RWPE2 (cell line): ENCODE results near the gene LRFN2.
A peak's percentile ranks its signal among the peaks of the same experiment; 100 is the strongest.

Source experiments
- ATAC-seq: fragments of 200-7000 bp; cut with Tn5 transposase; 3 replicates; pipeline ENCODE4 v1.9.1; 2021; ENCODE audit warnings: low read depth
- DNase-seq: peaks from one replicate; pipeline ENCODE4 v3.0.0-alpha.2; 2020; ENCODE audit warnings: low spot score
- H3K27ac ChIP-seq: fragments of 450-650 bp; 2 replicates; pipeline ENCODE4 v1.5.1; 2017; ENCODE audit warnings: mild to moderate bottlenecking; ENCODE audit not compliant: poor library complexity, severe bottlenecking
- H3K27me3 ChIP-seq: fragments of 250-450 bp; sonication (Bioruptor Pico); 2 replicates; pipeline ENCODE4 v1.5.1; 2021; ENCODE audit warnings: mild to moderate bottlenecking, moderate library complexity; ENCODE audit not compliant: insufficient read depth, poor library complexity, severe bottlenecking
- H3K36me3 ChIP-seq: fragments of 250-450 bp; sonication (Bioruptor Pico); 2 replicates; pipeline ENCODE4 v1.5.1; 2020; ENCODE audit warnings: low read depth, mild to moderate bottlenecking, moderate library complexity
- H3K4me1 ChIP-seq: fragments of 250-450 bp; sonication (Bioruptor Pico); 2 replicates; pipeline ENCODE4 v1.5.1; 2021; ENCODE audit warnings: mild to moderate bottlenecking, moderate library complexity; ENCODE audit not compliant: insufficient read depth, poor library complexity, severe bottlenecking
- H3K4me3 ChIP-seq: fragments of 250-450 bp; sonication (Bioruptor Pico); 2 replicates; pipeline ENCODE4 v1.5.1; 2021; ENCODE audit warnings: mild to moderate bottlenecking, moderate library complexity; ENCODE audit not compliant: severe bottlenecking
- H3K9me3 ChIP-seq: fragments of 250-450 bp; sonication (Bioruptor Pico); 2 replicates; pipeline ENCODE4 v1.5.1; 2021; ENCODE audit warnings: mild to moderate bottlenecking, moderate library complexity; ENCODE audit not compliant: severe bottlenecking
- TF ChIP-seq, protein P1 (sequence below): fragments of 450-650 bp; IDR thresholded peaks from one replicate; pipeline ENCODE4 v1.5.1; 2017; ENCODE audit warnings: mild to moderate bottlenecking, moderate library complexity; ENCODE audit not compliant: poor library complexity, severe bottlenecking

LRFN2 gene

DNA sequence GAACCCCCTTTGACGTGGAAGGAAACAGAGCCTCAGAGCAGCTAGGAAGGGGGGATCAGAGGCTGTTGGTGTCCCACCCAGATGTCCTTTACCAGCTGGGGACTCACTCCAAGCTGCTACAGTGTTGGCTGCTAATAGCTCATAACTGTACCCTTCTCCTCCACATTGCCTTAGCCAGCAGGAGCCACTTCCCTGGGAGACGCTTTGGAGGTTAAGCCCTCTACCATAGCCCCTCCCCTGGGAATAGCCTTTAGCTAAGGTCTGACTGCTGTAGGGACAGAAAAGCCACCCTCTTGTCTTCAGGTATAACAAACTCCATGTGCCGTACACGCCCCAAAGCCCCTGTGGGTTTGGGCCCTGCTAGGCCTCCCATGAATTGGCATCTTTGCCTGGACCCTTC, 238.6 kb downstream of the LRFN2 start:
- no peak for ATAC-seq

DNA sequence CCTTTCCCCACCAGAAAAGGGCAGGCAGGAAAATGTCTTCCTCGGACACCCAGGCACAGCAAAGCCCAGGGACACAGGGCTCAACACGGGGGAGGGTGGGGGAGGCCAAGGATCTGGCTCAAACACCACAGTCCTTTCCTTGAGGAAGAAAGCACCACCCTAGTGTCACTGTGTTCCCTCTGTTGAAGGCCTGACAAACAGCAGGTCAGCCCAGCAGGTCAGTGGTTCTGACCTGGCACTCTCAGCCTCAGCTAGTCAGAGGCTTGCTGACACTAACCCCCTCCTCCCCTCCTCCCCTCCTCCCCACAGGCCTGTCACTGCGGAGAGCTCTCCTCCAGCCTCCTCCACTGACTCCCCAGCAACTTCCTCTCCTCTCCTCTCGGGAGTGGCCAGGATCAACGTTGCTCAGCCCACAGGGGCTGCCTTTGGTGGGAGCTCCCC, 239.6 kb downstream of the LRFN2 start:
- H3K9me3 ChIP-seq: no peaks in the 10 kb centered on the region
- DNase-seq (no peak), ATAC-seq (no peak)
- H3K27me3 ChIP-seq: no peaks in the 10 kb centered on the region
- H3K27ac ChIP-seq: no peak overlapping the region
- no peaks in the 10 kb centered on the region for H3K36me3 ChIP-seq
- TF ChIP-seq, protein P1, sequence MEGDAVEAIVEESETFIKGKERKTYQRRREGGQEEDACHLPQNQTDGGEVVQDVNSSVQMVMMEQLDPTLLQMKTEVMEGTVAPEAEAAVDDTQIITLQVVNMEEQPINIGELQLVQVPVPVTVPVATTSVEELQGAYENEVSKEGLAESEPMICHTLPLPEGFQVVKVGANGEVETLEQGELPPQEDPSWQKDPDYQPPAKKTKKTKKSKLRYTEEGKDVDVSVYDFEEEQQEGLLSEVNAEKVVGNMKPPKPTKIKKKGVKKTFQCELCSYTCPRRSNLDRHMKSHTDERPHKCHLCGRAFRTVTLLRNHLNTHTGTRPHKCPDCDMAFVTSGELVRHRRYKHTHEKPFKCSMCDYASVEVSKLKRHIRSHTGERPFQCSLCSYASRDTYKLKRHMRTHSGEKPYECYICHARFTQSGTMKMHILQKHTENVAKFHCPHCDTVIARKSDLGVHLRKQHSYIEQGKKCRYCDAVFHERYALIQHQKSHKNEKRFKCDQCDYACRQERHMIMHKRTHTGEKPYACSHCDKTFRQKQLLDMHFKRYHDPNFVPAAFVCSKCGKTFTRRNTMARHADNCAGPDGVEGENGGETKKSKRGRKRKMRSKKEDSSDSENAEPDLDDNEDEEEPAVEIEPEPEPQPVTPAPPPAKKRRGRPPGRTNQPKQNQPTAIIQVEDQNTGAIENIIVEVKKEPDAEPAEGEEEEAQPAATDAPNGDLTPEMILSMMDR: no peak
- H3K4me1 ChIP-seq: no peaks in the 10 kb centered on the region
- no peak overlapping the region for H3K4me3 ChIP-seq

More for the DNA sequence above, 238.6 kb downstream of the LRFN2 start:
- no peak for DNase-seq
- no peaks in the 10 kb centered on the region for H3K27me3 ChIP-seq
- no peaks in the 10 kb centered on the region for H3K9me3 ChIP-seq
- TF ChIP-seq, protein P1: no peak
- H3K4me1 ChIP-seq: no peaks in the 10 kb centered on the region
- H3K4me3 ChIP-seq: no peak overlapping the region
- H3K36me3 ChIP-seq: no peaks in the 10 kb centered on the region
- H3K27ac ChIP-seq: no peak overlapping the region

DNA sequence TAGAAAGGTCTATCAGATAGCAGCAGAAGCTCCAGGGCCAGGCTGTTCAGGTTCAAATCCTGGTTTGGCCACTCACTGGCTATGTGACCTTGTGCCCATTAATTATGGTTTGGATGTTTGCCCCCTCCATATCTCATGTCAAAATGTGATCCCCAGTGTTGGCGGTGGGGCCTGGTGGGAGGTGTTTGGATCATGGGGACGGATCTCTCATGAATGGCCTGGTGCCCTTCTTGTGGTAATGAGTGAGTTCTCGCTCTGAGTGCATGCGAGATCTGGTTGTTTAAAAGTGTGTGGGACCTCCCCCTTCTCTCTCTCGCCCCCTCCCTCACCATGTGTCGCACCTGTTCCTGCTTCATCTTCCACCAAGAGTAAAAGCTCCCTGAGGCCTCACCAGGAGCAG, 240.9 kb downstream of the LRFN2 start:
- Histone ChIP-seq H3K27me3 (no peaks in the 10 kb centered on the region), H3K4me3 (no peak overlapping the region), H3K27ac (no peak overlapping the region), H3K4me1 (no peaks in the 10 kb centered on the region), H3K9me3 (no peaks in the 10 kb centered on the region), H3K36me3 (no peaks in the 10 kb centered on the region)
- ATAC-seq (no peak), DNase-seq (no peak)
- TF ChIP-seq, protein P1: no peak

- Histone ChIP-seq H3K9me3 (no peaks in the 10 kb centered on the region), H3K27ac (no peak overlapping the region), H3K4me3 (no peak overlapping the region), H3K27me3 (no peaks in the 10 kb centered on the region), H3K36me3 (no peaks in the 10 kb centered on the region), H3K4me1 (no peaks in the 10 kb centered on the region)
- DNase-seq (no peak), ATAC-seq (peak; percentile 13; the same call in 1 of the 3 replicates)
- TF ChIP-seq, protein P1: no peak
Measured at GRCh38 chr6:40344566-40345167, 242.5 kb downstream of the LRFN2 start.

GRCh38 chr6:40343877-40344565, 243.1 kb downstream of the LRFN2 start:
- H3K27me3 ChIP-seq: no peaks in the 10 kb centered on the region
- H3K27ac ChIP-seq: no peak overlapping the region
- H3K9me3 ChIP-seq: no peaks in the 10 kb centered on the region
- no peaks in the 10 kb centered on the region for H3K36me3 ChIP-seq
- DNase-seq (no peak), ATAC-seq (no peak)
- TF ChIP-seq, protein P1: no peak
- H3K4me1 ChIP-seq: no peaks in the 10 kb centered on the region
- no peak overlapping the region for H3K4me3 ChIP-seq
